Activated CD4-positive, alpha-beta T cell treated with anti-CD3 and anti-CD28 coated beads for 4 hours (primary cell): ENCODE data around the gene FNBP1L.
"Not testable (repeated sequence)": the region's sequence is repeated elsewhere in the genome, so short reads cannot be mapped to it uniquely, and the experiment has no call there.

ENCODE experiments used
- DNase-seq, 2 donors: peaks; one replicate each; pipeline ENCODE4 v3.0.0-alpha.2; 2020

Gene FNBP1L

DNA sequence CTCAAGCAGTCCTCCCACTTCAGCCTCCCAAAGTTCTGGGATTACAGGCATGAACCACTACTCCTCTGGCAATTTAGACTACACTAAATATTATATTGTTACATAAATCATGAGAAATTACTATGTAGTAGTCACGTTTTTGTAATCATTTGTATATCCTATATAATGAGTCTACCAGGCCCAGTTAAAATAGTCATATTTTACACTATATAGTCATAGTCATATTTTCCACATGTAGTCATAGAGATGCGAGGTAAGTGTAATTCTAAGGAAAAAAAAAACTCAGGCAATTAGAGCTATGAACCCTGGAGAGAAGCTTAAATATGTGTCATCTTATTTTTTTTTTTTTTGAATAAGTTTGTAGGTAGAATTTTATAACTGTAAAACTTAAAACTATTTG, 90.0 kb downstream of the FNBP1L start:
- DNase-seq: no peak

DNA sequence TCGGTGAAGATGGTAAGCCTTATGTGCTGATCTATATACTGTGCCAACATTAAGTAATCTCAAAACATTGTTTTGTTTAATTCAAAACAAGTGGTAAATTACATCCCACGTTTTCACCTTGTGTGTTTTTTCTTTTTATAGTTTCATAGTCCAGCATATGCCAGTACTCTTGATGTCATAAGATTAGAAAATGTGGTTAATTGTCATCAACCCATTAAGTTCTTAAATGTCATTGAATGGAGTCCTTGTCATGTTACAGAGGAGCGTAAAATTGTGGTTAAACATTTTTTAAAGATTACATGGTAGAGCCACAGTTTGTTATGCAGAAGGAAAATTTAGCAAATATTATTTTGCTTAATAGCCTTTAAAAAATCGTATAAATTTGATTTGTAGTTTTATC, 93.1 kb downstream of the FNBP1L start:
- DNase-seq: no peak

DNA sequence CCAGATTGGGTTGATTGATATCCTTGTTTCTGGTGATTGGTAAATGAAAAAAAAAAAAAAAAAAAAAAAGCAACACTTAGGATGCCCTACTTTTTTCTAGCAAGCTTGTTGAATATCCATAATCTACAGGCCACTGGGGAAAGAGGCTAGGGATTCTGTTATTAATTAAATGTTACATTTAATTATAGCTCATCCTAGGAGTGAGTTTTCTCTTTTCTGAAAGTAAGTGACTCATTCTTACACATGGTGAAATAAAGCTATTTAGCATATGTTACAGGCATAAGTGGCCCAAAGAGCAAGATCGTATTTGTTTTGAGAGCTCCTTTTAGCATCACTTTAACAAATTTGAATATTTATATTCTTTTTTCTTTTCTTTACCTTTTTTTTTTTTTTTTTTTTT, 94.5 kb downstream of the FNBP1L start:
- no peak for DNase-seq

DNA sequence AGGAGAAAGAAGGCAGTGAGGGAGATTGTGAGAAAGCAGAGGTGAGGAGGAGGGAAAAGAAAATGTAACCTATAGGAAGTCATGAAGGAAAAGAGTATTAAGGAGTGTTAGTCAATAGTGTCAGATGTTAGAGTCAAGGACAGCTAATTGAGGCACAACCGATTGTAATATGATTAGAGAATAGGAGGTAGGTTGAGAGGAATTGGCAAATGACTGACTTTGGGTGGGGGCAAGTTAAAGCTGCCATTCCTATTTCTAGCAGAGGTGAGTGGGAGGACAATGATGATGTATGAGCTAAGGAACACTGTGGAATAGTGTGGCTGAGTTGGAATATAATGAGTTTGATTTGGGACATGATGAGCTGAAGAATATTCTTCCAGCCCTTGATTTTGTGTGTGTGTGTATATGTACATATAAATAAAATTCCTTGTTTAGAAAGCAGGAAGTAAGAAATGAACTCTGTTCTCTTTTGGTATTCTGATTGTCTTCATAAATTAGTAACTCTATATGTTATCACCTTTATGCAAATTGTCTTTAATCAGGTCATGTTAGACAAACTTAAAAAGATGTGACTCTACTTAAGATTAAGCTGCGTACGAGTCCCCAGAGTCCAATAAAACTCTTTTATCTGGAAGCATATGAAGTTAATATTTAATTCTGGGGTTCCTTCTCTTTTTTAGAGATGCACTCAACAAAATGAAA, 98.4 kb downstream of the FNBP1L start:
- no peak for DNase-seq

DNA sequence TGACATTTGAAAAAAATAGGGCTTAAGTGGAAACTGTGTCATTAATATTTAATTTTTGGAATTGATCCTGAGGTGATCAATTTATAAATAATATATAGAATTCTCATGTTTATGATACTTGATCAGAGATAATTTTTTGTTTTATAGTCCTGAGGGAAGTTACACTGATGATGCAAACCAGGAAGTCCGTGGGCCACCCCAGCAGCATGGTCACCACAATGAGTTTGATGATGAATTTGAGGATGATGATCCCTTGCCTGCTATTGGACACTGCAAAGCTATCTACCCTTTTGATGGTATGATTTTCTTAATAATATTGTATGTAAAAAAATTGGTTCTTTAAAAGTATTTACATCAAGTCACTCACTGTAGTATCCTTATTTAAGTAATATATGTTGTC, 101.2 kb downstream of the FNBP1L start:
- no peak for DNase-seq

DNA sequence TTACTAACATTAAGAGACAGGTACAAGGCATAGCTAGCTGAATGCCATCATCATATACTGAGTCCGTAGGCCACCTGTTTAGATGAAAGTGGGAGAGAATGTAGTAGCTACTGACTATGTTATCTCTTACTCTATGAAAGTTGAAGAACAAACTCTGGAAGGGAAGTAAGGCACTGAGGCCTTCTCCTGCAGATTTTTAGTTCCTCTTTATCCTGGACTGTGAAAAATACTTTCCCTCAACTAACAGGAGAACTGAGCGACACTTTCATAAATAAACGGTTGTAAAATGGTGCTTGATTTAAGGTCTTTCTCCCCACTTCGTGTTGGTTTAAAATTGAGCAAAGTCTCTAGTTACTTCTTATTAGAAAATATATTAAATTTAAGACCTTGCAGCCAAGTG, 101.9 kb downstream of the FNBP1L start:
- DNase-seq: no peak

DNA sequence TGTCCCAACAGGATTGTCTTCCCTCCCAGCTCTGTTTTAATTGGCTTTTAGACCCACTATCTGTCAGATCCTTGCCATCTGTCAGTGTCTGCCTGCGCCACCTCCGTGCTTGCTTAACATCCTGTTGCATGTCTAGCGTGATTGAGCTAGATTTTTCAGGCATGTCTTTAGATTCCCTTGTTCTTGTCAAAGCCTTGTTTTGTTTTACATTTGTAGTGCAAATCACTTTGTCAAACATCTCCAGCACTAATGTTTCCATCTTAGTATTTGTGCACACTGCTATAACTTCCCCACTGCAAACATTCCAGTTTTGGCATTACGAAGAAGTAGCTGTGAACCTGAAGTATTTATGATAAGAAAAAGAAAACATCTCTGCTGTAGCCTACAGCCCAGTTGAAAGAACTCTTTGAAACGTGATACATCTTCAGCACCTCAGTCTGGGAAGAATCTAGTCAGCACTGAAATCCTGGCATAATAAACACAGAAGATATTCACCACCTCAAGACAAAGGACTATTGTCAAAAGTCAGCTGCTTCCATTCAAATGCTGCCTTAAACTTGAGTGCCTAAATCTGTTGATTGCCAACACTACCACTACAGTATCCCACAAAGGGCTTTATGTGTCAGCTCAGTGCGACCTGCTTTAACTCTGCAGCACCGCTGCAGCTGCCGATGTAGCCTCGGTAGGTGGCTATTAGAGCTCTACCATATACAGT, 105.0 kb downstream of the FNBP1L start:
- no peak for DNase-seq

DNA sequence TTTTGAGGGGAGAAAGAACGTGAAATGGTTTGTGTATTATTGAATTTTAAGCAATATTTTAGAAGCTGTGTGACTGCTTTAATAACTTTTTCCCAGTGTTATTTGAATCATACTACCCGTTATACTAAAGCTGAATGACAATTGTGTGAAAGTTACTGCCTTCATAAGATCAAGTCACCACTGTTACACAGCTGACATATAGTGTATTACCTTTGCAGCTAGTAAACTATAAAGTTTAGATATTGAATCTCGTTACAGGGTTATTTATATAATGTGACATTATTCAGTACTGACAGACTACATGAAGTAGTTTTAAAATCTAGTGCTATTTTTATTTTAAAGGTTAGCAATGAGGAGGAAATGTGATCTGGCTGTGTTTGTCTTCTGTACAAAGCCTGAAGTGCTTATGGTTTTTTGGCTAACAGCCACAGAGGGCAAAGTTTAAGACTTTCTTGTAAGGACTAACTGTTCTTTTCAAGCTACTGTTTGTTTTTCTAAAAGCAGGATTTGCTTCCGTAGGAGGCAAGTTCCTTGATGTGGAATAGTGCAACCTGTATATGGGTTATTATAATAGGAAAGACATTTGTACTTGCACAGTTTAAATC, 106.1 kb downstream of the FNBP1L start:
- not testable (repeated sequence) for DNase-seq

DNA sequence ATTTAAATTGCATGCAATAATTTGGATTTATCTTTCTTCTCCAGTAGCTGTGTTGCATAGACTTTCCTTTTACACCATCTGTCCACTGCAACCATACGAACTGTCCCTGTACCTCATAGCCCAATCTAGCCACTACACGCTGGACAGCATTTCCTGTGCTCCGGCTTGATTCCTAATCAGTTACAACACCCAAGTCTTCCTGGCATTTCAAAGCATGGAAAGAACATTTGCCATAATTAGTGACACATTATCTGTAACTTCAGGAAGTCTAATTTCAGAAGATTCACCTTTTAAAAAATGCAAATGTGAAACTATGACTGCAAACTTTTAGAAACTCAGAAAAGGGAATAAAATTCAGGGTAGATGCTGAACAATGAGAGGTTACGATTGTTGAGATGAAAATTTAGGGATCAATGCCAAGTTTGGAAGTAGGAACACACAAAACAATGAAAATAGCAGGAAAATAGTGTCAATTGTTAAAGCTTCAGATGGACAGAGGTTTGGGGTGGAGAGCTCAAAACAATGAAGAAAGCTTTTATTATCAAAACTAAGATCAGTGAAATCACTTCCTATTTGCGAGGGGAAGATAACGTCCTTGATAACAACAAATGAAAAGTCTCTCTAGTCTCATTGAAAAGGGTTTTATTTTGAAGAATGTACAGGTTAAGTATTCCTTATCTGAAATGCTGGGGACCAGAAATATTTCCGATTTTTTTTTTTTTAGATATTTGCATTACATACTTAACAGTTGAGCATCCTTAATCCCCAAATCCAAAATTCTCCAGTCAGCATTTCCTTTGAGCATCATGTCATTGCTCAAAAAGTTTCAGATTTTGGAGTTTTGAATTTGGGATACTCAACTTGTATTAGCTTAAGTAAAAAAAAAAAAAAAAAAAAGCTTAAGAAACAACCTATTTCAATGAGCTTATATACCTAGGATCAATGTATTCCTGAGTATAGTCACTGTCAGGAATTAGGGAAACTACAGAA, 107.3 kb downstream of the FNBP1L start:
- no peak for DNase-seq

DNA sequence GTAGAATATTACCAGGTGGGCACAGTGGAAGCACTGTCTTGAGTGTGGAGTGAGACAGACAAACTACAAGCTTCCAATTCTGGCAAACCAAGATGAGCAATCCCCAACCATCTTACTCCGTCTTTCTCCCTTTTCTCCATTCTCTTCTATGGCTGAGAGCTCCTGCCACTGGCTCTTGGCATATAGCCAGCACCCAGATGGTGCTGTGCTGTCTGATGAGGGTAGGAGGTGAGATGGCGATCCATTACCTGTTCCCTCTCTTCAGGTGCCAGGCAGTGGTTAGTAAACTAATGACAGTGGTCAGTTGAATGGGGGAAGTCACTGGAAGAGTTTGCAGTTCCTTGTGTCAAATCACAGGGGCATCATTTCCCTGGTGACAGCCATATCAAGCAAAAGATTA, 108.4 kb downstream of the FNBP1L start:
- DNase-seq: no peak

DNA sequence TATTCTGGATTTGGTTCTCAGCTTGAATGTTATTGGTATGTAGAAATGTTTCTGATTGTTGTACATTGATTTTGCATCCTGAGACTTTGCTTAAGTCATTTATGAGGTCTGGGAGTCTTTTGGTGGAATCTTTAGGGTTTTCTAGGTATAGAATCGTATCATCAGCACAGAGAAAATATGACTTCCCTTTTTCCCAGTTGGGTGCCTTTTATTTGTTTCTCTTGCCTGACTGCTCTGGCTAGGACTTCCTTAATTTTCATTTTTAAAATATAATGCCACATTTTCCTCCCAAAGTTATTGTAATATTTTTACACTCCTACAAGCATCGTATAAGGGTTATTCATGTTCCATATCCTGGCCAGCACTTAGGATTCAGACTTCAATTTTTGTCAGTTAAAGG, 111.1 kb downstream of the FNBP1L start:
- no peak for DNase-seq

DNA sequence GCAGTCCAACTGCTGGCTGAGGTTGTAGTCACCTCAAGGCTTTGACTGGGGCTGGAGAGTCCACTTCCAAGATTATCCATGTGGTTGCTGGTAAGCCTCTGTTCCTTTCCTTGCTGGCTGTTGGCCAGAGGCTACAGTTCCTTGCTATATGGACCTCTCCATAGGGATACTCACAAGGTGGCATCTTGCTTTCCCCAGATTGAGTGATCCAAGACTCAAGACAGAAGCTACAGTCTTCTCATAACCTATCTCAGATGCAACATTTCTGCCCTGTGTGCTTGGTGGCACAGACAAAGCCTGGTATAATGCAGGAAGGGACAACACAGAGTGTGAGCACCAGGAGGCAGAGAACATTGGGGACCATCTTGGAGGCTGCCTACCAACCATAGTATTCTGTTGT, 111.8 kb downstream of the FNBP1L start:
- no peak for DNase-seq

DNA sequence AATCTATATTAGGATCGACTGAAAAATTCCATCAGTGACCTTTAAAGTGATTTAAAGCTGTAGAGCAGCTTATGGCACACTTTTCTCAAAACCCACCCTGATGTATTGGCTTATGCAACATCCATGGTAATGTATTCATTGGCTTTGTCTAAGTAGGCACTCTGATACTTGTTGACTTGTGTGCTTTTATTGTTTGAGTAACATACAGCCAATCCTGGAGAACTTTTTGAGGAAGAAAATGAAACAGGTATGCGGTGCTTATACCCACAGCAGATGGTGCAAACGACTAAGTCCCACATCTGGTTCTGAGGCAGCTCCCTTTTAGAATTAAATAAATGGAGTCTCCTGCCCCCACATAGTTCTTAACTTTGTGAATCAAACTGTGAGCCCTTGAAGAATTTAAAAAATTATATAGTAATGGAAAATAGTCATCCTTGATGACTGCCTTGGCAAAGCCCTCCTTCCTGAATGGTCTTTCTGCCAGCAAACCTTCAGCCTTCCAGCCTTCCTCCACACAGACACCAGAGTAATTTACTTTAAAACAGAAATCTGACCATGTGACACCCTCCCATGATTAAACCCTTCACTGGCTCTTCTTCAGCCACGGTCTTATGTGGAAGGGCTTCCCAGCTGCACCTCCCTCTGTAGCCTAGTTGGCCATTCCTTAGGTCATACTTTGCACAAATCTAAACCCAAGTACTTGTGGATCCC, 117.7 kb downstream of the FNBP1L start:
- DNase-seq: no peak

DNA sequence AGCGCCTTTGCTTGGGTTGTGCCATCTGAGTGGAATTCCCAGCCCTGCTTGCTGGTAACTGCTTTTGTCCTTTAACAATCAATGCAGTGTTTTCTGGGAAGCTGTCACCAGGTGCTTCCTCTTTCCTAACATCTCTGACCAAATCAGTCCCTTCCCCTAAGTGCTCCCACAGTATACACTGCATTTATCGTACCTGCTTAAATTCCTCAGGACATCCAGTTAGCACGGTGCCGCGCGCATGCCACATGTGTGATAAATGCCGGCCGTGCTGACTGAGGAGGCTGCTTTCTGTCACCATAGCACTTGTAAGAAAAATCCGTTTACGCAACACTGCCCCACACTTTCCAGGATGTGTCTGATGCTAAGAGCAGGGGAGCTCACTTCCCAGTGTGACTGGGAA, 118.3 kb downstream of the FNBP1L start:
- DNase-seq: no peak

DNA sequence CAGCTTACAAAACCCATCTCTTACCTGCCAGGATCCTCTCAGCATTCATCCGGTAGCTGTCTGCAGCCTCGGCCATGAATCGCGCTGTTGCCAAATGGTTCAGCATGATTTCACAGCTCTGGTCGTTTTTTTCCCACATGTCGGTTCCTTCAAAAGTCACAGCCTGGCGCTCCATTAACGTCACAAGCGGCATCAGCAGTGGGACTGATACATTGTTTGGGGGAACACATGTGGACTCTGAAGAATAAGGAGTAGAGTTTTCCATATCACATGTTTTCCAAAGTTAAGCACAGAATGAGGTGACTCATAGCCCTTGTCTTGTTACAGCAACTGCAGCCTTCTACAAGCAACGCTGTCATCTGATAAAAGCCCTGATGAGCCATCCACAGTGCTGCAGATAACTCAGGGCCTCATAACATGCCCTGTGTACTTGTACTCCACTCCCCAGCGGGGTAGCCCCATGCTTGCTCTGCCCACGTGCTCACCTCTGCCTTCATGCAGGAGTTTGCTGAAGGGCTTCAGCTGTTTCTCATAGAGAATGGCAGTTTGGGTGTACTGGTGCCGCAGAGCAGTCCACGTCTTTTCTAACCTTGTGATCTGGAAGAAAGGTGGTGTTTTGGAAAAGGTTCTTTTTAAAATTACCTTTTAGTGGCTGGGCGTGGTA, 119.5 kb downstream of the FNBP1L start:
- no peak for DNase-seq

DNA sequence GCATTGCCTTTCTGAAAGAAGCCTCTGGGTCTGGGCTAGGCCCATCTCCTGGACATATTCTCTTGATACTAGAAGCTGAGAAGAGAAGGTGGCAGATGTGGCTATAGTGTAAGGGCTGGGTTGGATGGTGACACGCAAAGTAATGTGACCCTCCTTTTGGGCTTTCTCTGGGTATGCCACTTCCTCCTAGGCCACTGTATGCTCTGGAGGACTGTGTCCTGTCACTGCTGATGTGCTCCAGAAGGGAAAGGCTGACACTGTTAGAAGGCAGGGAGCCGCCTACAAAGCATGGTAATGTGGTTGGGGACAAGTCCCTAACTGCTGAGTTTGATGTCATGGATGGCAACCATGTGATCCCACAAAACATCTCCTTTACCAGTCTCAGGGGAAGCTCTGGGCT, 121.6 kb downstream of the FNBP1L start:
- DNase-seq: no peak

DNA sequence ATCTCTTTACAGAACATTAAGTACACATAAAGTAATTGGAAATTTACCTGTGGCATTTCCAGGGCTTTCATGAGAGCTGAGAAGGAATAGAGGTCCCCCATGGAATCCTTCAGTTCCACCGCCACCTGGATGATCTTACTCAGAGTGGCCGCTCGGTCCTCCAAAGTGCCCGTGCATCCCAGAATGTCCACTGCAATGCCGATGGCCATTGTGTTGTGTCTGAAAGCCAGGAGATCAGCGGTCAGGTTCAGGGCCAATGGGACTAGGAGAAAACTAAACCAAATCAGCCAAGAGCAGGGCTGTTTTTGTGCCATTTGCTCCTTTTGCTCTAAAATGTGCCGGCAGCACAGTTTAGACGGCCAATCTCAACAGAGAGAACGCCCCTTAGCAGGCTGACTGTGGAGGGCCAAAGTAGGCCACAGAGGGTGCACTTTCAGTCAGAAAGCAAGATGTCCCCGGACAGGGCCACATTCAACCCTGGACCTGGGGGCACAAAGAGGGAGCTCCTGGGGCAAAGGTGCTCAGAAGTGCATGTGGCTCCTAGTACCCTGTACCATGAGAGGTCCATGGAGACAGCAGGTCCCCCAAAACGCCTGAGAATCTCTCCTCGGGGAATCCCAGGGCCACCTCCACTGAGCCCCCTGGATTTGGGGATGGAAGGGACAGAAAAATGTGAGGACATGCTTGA, 123.8 kb downstream of the FNBP1L start:
- no peak for DNase-seq

DNA sequence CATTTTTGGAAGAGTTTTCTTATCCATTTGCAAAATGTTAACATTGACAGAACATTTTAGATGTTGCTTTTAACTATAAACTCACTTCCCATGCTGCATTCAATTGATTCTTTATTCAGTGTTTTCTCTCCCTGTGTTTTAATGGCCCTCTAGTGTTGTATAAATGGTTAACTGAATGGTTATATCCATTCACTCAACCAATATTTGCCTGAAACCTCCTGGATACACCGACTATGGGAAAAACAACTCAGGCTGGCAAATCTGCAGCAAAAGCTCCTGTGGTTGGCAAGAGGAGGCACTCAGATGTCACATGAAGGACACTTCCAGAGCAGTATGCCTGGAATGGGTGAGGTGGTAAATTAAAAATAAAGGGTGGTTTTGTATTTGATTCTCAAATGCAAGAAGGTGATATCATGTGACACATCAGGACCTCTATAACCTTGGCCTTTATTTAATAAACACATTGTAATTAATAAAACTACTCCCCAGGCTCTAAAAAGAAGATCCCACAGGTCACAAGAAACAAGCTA, 126.1 kb downstream of the FNBP1L start:
- DNase-seq: no peak

DNA sequence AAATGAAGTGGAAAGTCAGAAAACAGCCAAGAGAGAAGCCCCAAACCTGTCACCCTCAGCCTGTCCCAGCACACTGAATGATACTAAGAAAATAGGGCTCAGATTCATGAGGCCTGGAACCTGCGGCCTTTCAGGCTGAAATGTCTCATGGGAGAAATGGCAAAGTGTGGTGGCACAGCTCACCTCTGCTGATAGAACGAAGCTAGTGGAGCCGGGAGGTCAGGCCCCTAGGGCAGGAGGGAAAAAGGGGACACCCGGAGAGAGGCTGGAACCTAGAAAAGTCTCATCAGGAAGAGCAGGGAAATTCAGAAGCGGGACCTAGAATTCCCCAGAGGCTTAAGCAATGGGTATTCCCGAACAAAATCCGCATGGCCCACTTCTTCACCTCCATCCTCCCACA, 126.6 kb downstream of the FNBP1L start:
- DNase-seq: no peak

DNA sequence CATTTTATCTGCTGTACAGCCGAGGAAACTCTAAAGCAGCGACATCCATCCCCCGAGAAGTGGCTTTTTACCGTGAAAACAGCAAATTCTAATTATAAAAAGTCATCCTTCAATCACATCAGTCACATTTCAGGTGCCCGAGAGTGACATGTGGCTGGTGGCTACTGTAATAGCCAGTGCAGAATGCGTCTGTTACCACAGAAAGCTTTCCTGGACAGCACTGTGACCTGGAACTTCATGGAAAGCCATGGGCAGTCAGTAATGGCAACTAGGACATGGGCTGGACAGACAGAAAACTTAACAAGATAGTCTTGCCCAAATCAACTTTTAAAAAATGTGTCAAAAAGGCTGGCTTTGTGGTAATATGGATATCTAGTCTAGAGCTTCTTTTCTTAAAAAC, 127.1 kb downstream of the FNBP1L start:
- no peak for DNase-seq
